Ishikawa (cell line): ENCODE data around the gene TTF1.
A peak's percentile ranks its signal among the peaks of the same experiment; 100 is the strongest.

ENCODE experiments used
- CEBPB ChIP-seq: IDR thresholded peaks from 2 replicates; pipeline ENCODE4 v1.6.1; 2012
- CREB1 ChIP-seq: IDR thresholded peaks from 2 replicates; pipeline ENCODE4 v1.6.1; 2012; ENCODE audit warnings: low read depth
- EGR1 ChIP-seq: IDR thresholded peaks from 2 replicates; pipeline ENCODE4 v1.6.1; 2012
- EP300 ChIP-seq: IDR thresholded peaks from 2 replicates; pipeline ENCODE4 v1.6.1; 2012; ENCODE audit warnings: borderline replicate concordance
- FOXM1 ChIP-seq: IDR thresholded peaks from 2 replicates; pipeline ENCODE4 v1.6.1; 2012; ENCODE audit warnings: low read depth, borderline replicate concordance
- NFIC ChIP-seq: IDR thresholded peaks from 2 replicates; pipeline ENCODE4 v1.6.1; 2012
- RAD21 ChIP-seq: IDR thresholded peaks from 2 replicates; pipeline ENCODE4 v1.6.1; 2012; ENCODE audit warnings: low read depth
- TAF1 ChIP-seq: IDR thresholded peaks from 2 replicates; pipeline ENCODE4 v1.6.1; 2012; ENCODE audit warnings: low read depth, mild to moderate bottlenecking
- TCF12 ChIP-seq: IDR thresholded peaks from 2 replicates; pipeline ENCODE4 v1.6.1; 2012; ENCODE audit warnings: low read depth
- TEAD4 ChIP-seq: IDR thresholded peaks from 2 replicates; pipeline ENCODE4 v1.6.1; 2012
- YY1 ChIP-seq: IDR thresholded peaks from 2 replicates; pipeline ENCODE4 v1.6.1; 2012; ENCODE audit warnings: low read depth
- ZBTB7A ChIP-seq: IDR thresholded peaks from 2 replicates; pipeline ENCODE4 v1.6.1; 2012; ENCODE audit warnings: low read depth
- TF ChIP-seq, protein P1 (sequence below): IDR thresholded peaks from 2 replicates; pipeline ENCODE4 v1.6.1; 2012
- TF ChIP-seq, protein P2 (sequence below): IDR thresholded peaks from 2 replicates; pipeline ENCODE4 v1.6.1; 2012
- TF ChIP-seq, protein P3 (sequence below): IDR thresholded peaks from 2 replicates; pipeline ENCODE4 v1.6.1; 2012; ENCODE audit warnings: low read depth, mild to moderate bottlenecking

TTF1 gene

DNA sequence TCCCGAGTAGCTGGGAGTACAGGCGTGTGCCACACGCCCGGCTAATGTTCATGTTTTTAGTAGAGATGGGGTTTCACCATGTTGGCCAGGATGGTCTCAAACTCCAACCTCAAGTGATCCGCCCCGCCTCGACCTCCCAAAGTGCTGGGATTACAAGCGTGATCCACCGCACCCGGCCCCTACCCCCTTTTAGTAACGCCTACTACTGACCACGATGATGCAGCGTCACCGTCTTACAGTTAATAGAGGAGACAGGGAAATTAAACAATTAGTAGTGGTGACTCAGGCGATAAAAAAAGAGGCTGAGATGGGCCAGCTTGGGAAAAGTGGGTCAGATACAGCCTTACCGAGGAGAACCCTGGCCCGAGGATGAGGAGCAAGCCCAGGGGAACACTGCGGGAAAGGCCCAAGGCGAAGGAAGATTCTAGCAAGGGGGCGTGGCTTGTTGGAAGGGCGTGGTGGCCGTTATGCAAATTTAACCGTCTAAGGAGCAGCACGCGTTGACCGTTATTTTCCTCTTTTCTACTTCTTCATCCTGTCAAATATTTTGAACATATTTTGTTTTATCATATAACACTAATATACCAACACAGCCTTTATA, 50.2 kb downstream of the TTF1 start:
- TF ChIP-seq CEBPB (no peak), ZBTB7A (no peak), TAF1 (no peak), TCF12 (no peak)
- TF ChIP-seq, protein P1, sequence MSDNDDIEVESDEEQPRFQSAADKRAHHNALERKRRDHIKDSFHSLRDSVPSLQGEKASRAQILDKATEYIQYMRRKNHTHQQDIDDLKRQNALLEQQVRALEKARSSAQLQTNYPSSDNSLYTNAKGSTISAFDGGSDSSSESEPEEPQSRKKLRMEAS = no peak

DNA sequence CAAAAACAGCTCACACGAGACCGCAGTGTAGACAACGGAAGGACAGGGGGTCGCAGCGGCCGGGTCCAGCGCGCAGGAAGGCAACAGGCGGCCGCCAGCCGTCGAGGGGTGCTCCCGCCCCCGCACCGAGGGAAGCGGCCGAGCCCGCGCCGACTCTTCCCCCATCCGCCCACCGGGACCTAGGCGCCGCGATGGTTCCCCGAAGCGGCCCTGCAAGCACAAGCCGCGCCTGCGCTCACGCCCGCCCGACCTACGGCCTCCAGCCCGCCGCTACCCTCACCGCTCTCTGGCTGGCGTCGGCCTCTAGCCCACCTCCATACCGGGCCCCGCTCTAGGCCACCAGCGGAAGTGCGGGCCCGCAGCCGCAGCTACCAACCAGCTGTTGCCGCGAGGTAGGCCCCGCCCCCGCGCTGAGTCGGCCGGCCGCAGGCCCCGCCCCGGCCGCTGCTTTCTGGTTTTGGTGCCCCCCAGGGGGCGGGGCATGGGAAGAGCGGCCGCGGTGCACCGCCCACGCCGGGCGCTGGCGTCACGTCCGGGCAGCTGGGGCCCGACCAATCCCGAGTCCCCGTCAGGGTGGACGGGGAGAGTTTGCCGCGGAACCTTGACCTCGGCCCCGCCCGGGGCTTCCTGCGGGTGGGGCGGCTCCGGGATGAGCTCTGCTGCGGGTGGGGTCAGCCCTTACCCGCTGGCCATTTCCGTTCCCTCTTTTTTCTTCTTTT, 51.8 kb downstream of the TTF1 start, which contains the start of gene SETX:
SETX (minus strand) TSS at position 350 of the 719 bp plus-strand sequence. CDS start 5,558 bp downstream, outside the sequence.
- TF ChIP-seq RAD21 (no peak), YY1 (peak; percentile 53; the same call in 1 of the 2 replicates), TCF12 (no peak; the same call in 1 of the 2 replicates), CREB1 (peak; percentile 79), NFIC (0 out of 2 replicates have a peak, but pooled peaks have one; percentile 24), EP300 (no peak), TAF1 (peak; percentile 70), EGR1 (peak; percentile 91), ZBTB7A (no peak)
- TF ChIP-seq, protein P1 = peak; percentile 56; the same call in 1 of the 2 replicates

DNA sequence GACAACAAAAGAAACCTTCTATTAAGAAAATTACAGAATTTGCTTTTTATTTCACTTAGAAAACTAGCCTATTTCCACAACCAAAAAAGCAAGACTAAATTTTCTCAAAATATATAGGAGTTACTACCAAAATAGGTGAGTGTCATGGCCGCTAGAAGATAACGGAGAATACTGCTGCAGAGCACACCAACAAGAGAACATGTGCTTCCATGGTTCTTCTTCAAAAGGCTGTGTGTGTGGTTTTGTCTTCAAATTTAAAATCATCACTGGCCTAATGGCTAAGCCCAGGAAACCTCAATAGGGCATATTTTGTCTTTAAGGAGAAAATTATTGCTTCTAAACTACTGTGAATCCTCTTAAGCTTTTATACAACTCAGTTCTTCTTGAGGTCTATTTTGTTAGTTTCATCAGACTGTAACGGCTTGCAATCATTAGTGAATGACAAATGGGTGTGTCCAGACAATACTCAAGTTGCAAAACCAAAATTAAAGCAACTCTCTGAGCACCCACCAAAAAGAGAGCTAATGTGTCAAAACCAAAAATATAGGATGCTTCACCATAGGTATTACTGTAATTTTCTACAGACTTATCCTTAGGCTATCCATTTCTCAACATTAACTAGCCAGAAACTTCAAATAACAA, 55.1 kb downstream of the TTF1 start:
- no peak for TF ChIP-seq TEAD4
- TF ChIP-seq YY1 = no peak
- TF ChIP-seq, protein P1 = no peak
- no peak for TF ChIP-seq TCF12
- TF ChIP-seq, protein P2, sequence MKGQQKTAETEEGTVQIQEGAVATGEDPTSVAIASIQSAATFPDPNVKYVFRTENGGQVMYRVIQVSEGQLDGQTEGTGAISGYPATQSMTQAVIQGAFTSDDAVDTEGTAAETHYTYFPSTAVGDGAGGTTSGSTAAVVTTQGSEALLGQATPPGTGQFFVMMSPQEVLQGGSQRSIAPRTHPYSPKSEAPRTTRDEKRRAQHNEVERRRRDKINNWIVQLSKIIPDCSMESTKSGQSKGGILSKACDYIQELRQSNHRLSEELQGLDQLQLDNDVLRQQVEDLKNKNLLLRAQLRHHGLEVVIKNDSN = no peak
- no peak for TF ChIP-seq ZBTB7A
- TF ChIP-seq NFIC = no peak

DNA sequence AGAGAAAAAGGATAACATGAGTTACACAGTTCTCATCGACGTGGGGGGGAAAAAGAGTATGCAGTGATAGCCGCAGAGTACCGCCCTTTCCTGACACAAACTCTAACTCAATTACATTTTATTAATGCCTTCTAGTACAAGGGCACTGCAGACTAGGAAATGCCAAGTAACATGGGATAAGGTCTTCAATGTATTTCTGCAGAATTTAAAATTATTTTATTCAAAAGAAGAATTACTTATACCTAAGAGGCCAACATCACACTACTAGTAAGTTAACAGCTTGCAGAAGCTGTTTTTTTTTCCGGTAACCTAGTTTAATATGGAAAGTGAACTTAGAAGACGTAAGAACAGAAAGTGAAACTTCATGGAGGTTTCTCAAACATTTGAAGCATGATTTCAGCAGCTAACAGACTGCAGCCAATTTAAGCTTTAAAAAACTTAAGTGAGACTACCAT, 55.8 kb downstream of the TTF1 start:
- no peak for TF ChIP-seq TAF1
- TF ChIP-seq NFIC = no peak
- no peak for TF ChIP-seq TEAD4
- TF ChIP-seq, protein P2 = no peak
- no peak for TF ChIP-seq CEBPB
- TF ChIP-seq, protein P3, sequence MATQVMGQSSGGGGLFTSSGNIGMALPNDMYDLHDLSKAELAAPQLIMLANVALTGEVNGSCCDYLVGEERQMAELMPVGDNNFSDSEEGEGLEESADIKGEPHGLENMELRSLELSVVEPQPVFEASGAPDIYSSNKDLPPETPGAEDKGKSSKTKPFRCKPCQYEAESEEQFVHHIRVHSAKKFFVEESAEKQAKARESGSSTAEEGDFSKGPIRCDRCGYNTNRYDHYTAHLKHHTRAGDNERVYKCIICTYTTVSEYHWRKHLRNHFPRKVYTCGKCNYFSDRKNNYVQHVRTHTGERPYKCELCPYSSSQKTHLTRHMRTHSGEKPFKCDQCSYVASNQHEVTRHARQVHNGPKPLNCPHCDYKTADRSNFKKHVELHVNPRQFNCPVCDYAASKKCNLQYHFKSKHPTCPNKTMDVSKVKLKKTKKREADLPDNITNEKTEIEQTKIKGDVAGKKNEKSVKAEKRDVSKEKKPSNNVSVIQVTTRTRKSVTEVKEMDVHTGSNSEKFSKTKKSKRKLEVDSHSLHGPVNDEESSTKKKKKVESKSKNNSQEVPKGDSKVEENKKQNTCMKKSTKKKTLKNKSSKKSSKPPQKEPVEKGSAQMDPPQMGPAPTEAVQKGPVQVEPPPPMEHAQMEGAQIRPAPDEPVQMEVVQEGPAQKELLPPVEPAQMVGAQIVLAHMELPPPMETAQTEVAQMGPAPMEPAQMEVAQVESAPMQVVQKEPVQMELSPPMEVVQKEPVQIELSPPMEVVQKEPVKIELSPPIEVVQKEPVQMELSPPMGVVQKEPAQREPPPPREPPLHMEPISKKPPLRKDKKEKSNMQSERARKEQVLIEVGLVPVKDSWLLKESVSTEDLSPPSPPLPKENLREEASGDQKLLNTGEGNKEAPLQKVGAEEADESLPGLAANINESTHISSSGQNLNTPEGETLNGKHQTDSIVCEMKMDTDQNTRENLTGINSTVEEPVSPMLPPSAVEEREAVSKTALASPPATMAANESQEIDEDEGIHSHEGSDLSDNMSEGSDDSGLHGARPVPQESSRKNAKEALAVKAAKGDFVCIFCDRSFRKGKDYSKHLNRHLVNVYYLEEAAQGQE = no peak
- no peak for TF ChIP-seq RAD21
- TF ChIP-seq EGR1 = no peak
- TF ChIP-seq ZBTB7A = no peak
- no peak for TF ChIP-seq EP300
- TF ChIP-seq FOXM1 = no peak
- TF ChIP-seq TCF12 = no peak
- TF ChIP-seq, protein P1 = no peak

DNA sequence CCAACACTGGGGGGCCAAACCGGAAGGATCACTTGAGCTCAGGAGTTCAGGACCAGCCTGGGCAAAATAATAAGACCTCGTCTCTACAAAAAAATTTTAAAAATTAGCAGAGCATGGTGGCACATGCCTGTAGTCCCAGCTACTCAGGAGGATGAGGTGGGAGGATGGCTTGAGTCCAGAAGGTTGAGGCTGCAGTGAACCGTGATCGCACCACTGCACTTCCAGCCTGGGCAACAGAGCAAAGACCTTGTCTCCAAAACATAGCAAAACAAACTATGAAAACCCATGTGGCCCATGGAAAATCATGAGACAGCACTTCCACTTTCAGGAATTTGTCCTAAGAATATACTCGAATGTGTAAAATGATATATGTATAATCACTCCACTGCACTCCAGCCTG, 58.0 kb downstream of the TTF1 start:
- TF ChIP-seq NFIC (no peak), FOXM1 (no peak), RAD21 (no peak), YY1 (no peak), CEBPB (no peak), TCF12 (no peak), TAF1 (no peak), ZBTB7A (no peak), EP300 (no peak), CREB1 (no peak), EGR1 (no peak)
- TF ChIP-seq, protein P2 = no peak
- TF ChIP-seq, protein P1 = no peak
